ENCODE measurements around the gene CASZ1. TPM values are rescaled to one million over a fixed set of nuclear protein-coding genes. Genes with fewer than 3 reads are reported as not detected.

The CASZ1 gene
- total RNA-seq, 1 experiment from 2014 or later, result 11.7 TPM

GRCh38 chr1:10802944-10803715 lies 6.7 kb upstream of the CASZ1 start:
- DNase-seq (ENCODE audit: low spot score) (no peak), ATAC-seq (no peak)
- POLR2A ChIA-PET, result no interaction called here
- CTCF ChIA-PET, result interaction anchor here (0.5 to 1.1 kb wide), 5 partner anchors 12 to 134 kb away, joined by 3 to 5 read pairs (median 4); no protein-coding TSS in a partner anchor
- Mint-ChIP-seq H3K4me3 (no peak overlapping the region), H3K27ac (no peak overlapping the region), H3K9me3 (no peaks in the 10 kb centered on the region), H3K27me3 (ENCODE audit: low read depth) (peaks cover 5% of the 10 kb centered on the region), H3K4me1 (peaks cover 20% of the 10 kb centered on the region), H3K36me3 (no peaks in the 10 kb centered on the region)
- TF ChIP-seq SP1 (CRISPR knock-in tag; conservative IDR thresholded peaks at IDR 0.05) (no peak), PREB (CRISPR knock-in tag; IDR thresholded peaks at IDR 0.05; ENCODE audit: borderline replicate concordance) (no peak), SMAD4 (CRISPR knock-in tag; IDR thresholded peaks at IDR 0.05) (no peak), TEAD4 (CRISPR knock-in tag; IDR thresholded peaks at IDR 0.05) (no peak), ZNF416 (CRISPR knock-in tag; IDR thresholded peaks at IDR 0.05) (no peak), CREM (CRISPR knock-in tag; IDR thresholded peaks at IDR 0.05) (no peak), ZNF138 (CRISPR knock-in tag; conservative IDR thresholded peaks at IDR 0.05) (no peak), HMGXB4 (CRISPR knock-in tag; IDR thresholded peaks at IDR 0.05) (no peak), RORB (CRISPR knock-in tag; IDR thresholded peaks at IDR 0.05) (no peak), ERG (CRISPR knock-in tag; IDR thresholded peaks at IDR 0.05) (no peak), OVOL2 (CRISPR knock-in tag; IDR thresholded peaks at IDR 0.05; ENCODE audit: borderline replicate concordance) (no peak), E2F1 (CRISPR knock-in tag; IDR thresholded peaks at IDR 0.05) (no peak), NR1H2 (CRISPR knock-in tag; IDR thresholded peaks at IDR 0.05) (no peak)

- POLR2A ChIA-PET, result no interaction called here
Observed at GRCh38 chr1:10800778-10801177, 4.3 kb upstream of the CASZ1 start.

GRCh38 chr1:10799726-10800125 lies 3.3 kb upstream of the CASZ1 start:
- no peaks in the 10 kb centered on the region for H3K9me3 Mint-ChIP-seq
- H3K4me3 Mint-ChIP-seq, result no peak overlapping the region
- ATAC-seq (no peak), DNase-seq (ENCODE audit: low spot score) (no peak)
- H3K4me1 Mint-ChIP-seq, result peaks cover 23% of the 10 kb centered on the region
- peaks cover 22% of the 10 kb centered on the region for H3K27me3 Mint-ChIP-seq (ENCODE audit: low read depth)
- H3K27ac Mint-ChIP-seq, result no peak overlapping the region
- POLR2A ChIA-PET, result interaction anchor here (0.6 kb wide), 1 partner anchor 289 kb away, joined by 3 read pairs; no protein-coding TSS in a partner anchor
- no peaks in the 10 kb centered on the region for H3K36me3 Mint-ChIP-seq
- CTCF ChIA-PET, result interaction anchor here (1.2 to 2.1 kb wide), 4 partner anchors 16 to 111 kb away, joined by 3 to 7 read pairs (median 6); no protein-coding TSS in a partner anchor
- TF ChIP-seq ZBTB21 (CRISPR knock-in tag; IDR thresholded peaks at IDR 0.05; ENCODE audit: borderline replicate concordance) (no peak), IRF2 (CRISPR knock-in tag; IDR thresholded peaks at IDR 0.05; ENCODE audit: borderline replicate concordance, low read depth) (no peak), E2F4 (CRISPR knock-in tag; IDR thresholded peaks at IDR 0.05; ENCODE audit: borderline replicate concordance, low read depth) (no peak), ZBTB43 (CRISPR knock-in tag; IDR thresholded peaks at IDR 0.05) (no peak), GABPB1 (CRISPR knock-in tag; IDR thresholded peaks at IDR 0.05) (no peak)

More at GRCh38 chr1:10800778-10801177, 4.3 kb upstream of the CASZ1 start:
- Mint-ChIP-seq H3K27ac (no peak overlapping the region), H3K36me3 (no peaks in the 10 kb centered on the region), H3K27me3 (ENCODE audit: low read depth) (peaks cover 11% of the 10 kb centered on the region), H3K4me3 (no peak overlapping the region), H3K4me1 (peaks cover 20% of the 10 kb centered on the region), H3K9me3 (no peaks in the 10 kb centered on the region)
- no peak for ATAC-seq
- no peak for TF ChIP-seq RORB (CRISPR knock-in tag; IDR thresholded peaks at IDR 0.05)
- TF ChIP-seq IRF2 (CRISPR knock-in tag; IDR thresholded peaks at IDR 0.05; ENCODE audit: borderline replicate concordance, low read depth), result no peak
- no peak for TF ChIP-seq FOXJ3 (CRISPR knock-in tag; IDR thresholded peaks at IDR 0.05; ENCODE audit: borderline replicate concordance)
- TF ChIP-seq MYBL2 (CRISPR knock-in tag; IDR thresholded peaks at IDR 0.05), result no peak
- no peak for TF ChIP-seq EMX1 (CRISPR knock-in tag; IDR thresholded peaks at IDR 0.05)
- TF ChIP-seq SMAD3 (CRISPR knock-in tag; IDR thresholded peaks at IDR 0.05; ENCODE audit: borderline replicate concordance), result no peak
- no peak for TF ChIP-seq FOXK1 (CRISPR knock-in tag; IDR thresholded peaks at IDR 0.05)
- TF ChIP-seq ZNF671 (CRISPR knock-in tag; IDR thresholded peaks at IDR 0.05), result no peak
- no peak for TF ChIP-seq ZNF317 (CRISPR knock-in tag; IDR thresholded peaks at IDR 0.05; ENCODE audit: borderline replicate concordance, low read depth)
- no peak for TF ChIP-seq RELA (CRISPR knock-in tag; IDR thresholded peaks at IDR 0.05; ENCODE audit: borderline replicate concordance)
- CTCF ChIA-PET, result interaction anchor here (1.6 to 2.1 kb wide), 2 partner anchors 66 to 110 kb away, joined by 5 to 6 read pairs; no protein-coding TSS in a partner anchor
- no peak for DNase-seq (ENCODE audit: low spot score)

All from WTC11 (cell line).